A549 (cell line): ENCODE data around the gene CAMSAP1.

Source experiments
- CHD4 ChIP-seq: fragments of 200-600 bp; sonication (generic); IDR thresholded peaks from 2 replicates; pipeline ENCODE4 v1.6.1; 2016; ENCODE audit warnings: antibody characterized with exemption, mild to moderate bottlenecking, borderline replicate concordance
- CTCF ChIP-seq: fragments of >200 bp; sonication (Bioruptor Twin); formaldehyde crosslinking; IDR thresholded peaks from 3 replicates; pipeline ENCODE4 v1.5.1; 2016
- EP300 ChIP-seq, 2 experiments: fragments of >200 bp; sonication (Bioruptor Twin); formaldehyde crosslinking; IDR thresholded peaks; 2 replicates in 1 of 2; 3 replicates in 1 of 2; pipeline ENCODE4 v1.6.1; 2016 to 2017
- ESRRA ChIP-seq: fragments of 150-350 bp; IDR thresholded peaks from 2 replicates; pipeline ENCODE4 v1.6.1; 2014; ENCODE audit warnings: mild to moderate bottlenecking, low read length, borderline replicate concordance
- MYC ChIP-seq: IDR thresholded peaks from 2 replicates; pipeline ENCODE4 v1.6.1; 2012; ENCODE audit warnings: mild to moderate bottlenecking, inconsistent platforms, low read length, improper control_type of control experiment, borderline replicate concordance
- RAD21 ChIP-seq, 2 experiments: fragments of >200 bp in 1 of 2; sonication (Bioruptor Twin) in 1 of 2; formaldehyde crosslinking in 1 of 2; IDR thresholded peaks in 1 of 2; conservative IDR thresholded peaks in 1 of 2; 2 replicates in 1 of 2; 3 replicates in 1 of 2; pipeline ENCODE4 v1.6.1; 2012 to 2018; ENCODE audit warnings: inconsistent platforms in 1 of 2

- TF ChIP-seq EP300 (IDR thresholded peaks at IDR 0.05) (no peak), CTCF (no peak), RAD21 (conservative IDR thresholded peaks at IDR 0.05 in 1 of 2, IDR thresholded peaks at IDR 0.05 in 1 of 2) (no peak), ESRRA (no peak), CHD4 (no peak), MYC (no peak)
Observed at GRCh38 chr9:135766251-135766650, 141.1 kb downstream of the CAMSAP1 start.
